SK-N-MC (cell line): Measurements from ENCODE around the gene MRTFA.

Experiments
- EZH2 ChIP-seq: fragments of 200-600 bp; sonication (generic); IDR thresholded peaks from one replicate; pipeline ENCODE4 v1.6.1; 2017; ENCODE audit warnings: antibody characterized with exemption
- FOXP2 ChIP-seq: optimal IDR thresholded peaks from 2 replicates; pipeline ENCODE3; 2011; ENCODE audit warnings: mild to moderate bottlenecking, moderate library complexity; ENCODE audit not compliant: insufficient read depth; ENCODE audit errors: extremely low read length, control extremely low read depth
- POLR2AphosphoS5 ChIP-seq: IDR thresholded peaks from 2 replicates; pipeline ENCODE4 v1.6.1; 2012; ENCODE audit warnings: mild to moderate bottlenecking, low read depth, low read length, borderline replicate concordance

GRCh38 chr22:40422558-40423309 lies 213.8 kb downstream of the MRTFA start:
- TF ChIP-seq POLR2AphosphoS5 (no peak), EZH2 (no peak), FOXP2 (no peak)
